Activated T-cell treated with anti-CD3 and anti-CD28 coated beads, Interleukin-2, amount 50 U/mL, for 24 hours (primary cell): ENCODE measurements around the gene CAPZA2.
"Not testable (repeated sequence)": the region's sequence is repeated elsewhere in the genome, so short reads cannot be mapped to it uniquely, and the experiment has no call there.

ENCODE experiments used
- DNase-seq: peaks from one replicate; pipeline ENCODE4 v3.0.0-alpha.2; 2020
- H3K27ac Mint-ChIP-seq: 2 replicates; pipeline ENCODE4 v1.8.0; 2020; ENCODE audit warnings: mild to moderate bottlenecking, mixed read lengths
- H3K27me3 Mint-ChIP-seq: 2 replicates; pipeline ENCODE4 v1.8.0; 2020; ENCODE audit warnings: mixed read lengths
- H3K36me3 Mint-ChIP-seq: 2 replicates; pipeline ENCODE4 v1.8.0; 2020; ENCODE audit warnings: low read depth, mixed read lengths
- H3K4me1 Mint-ChIP-seq: 2 replicates; pipeline ENCODE4 v1.8.0; 2020; ENCODE audit warnings: low read depth, mixed read lengths
- H3K4me3 Mint-ChIP-seq: 2 replicates; pipeline ENCODE4 v1.8.0; 2020; ENCODE audit warnings: mild to moderate bottlenecking, moderate library complexity, mixed read lengths
- H3K9me3 Mint-ChIP-seq: 2 replicates; pipeline ENCODE4 v1.8.0; 2020; ENCODE audit warnings: mixed read lengths

Gene CAPZA2

DNA sequence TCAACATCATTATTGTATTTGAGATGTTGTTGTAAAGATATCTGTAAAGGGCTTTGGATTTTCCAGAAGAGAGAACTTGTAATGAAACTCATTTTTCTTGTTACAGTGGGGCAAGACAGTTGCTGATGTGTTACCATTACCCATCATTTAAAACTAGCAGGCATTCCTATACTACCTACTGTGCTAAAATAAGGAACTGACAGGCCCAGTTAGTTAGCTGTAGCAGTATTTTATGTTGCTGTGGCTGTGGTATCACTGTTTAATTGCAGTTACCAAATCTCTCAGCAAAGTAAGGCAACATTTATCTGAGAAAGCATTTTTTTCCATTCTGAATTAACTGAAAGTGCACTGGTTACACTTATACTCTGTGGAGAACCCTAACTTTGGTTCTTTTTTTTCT lies 100.8 kb downstream of the CAPZA2 start:
- Mint-ChIP-seq H3K27ac (no peak overlapping the region), H3K4me1 (peaks cover 11% of the 10 kb centered on the region), H3K4me3 (no peak overlapping the region), H3K36me3 (no peaks in the 10 kb centered on the region), H3K9me3 (peaks cover 2% of the 10 kb centered on the region), H3K27me3 (no peaks in the 10 kb centered on the region)
- no peak for DNase-seq

DNA sequence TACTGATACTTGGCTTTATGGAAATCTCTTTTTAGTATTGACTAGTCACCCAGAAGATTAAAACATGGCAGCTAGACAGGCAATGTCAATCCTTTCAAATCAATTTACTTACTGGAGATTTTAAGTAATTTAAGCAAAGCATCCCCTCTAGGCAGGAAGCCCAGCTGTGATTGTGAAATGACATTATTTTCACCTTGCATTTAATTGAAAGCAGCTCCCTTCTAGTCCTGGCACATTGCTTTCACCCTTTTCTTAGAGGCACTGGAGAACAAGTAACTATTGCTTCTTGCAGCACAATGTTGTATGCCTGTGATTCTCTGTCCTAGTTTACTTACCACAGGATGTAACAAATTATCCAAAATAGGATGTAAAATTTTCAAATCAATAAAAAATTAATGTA lies 104.2 kb downstream of the CAPZA2 start:
- H3K36me3 Mint-ChIP-seq, result no peaks in the 10 kb centered on the region
- H3K4me1 Mint-ChIP-seq, result peaks cover 24% of the 10 kb centered on the region
- no peak overlapping the region for H3K27ac Mint-ChIP-seq
- no peaks in the 10 kb centered on the region for H3K27me3 Mint-ChIP-seq
- H3K4me3 Mint-ChIP-seq, result no peak overlapping the region
- peaks cover 2% of the 10 kb centered on the region for H3K9me3 Mint-ChIP-seq
- no peak for DNase-seq

GRCh38 chr7:116967254-116967922 lies 105.0 kb downstream of the CAPZA2 start:
- Mint-ChIP-seq H3K27me3 (no peaks in the 10 kb centered on the region), H3K4me3 (no peak overlapping the region), H3K9me3 (no peaks in the 10 kb centered on the region), H3K36me3 (no peaks in the 10 kb centered on the region), H3K4me1 (peaks cover 18% of the 10 kb centered on the region), H3K27ac (no peak overlapping the region)
- DNase-seq, result no peak

DNA sequence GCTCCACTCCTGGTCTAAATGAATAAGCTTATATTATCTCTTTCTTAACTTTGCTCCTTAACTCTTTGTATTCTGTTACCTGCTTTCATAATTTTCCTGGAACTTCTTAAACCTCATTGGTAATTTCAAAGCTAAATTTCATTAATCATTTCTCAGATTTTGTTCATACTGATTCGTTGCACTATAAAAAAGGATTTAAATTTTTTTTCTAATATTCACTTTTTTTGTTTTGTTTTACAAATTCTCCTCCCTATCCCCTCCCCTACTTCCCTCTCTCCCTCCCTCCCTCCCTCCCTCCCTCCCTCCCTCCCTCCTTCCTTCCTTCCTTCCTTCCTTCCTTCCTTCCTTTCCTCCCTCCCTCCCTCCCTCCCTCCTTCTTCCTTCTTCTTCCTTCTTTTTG lies 105.6 kb downstream of the CAPZA2 start:
- Mint-ChIP-seq H3K9me3 (no peaks in the 10 kb centered on the region), H3K4me1 (peaks cover 14% of the 10 kb centered on the region), H3K36me3 (no peaks in the 10 kb centered on the region), H3K4me3 (no peak overlapping the region), H3K27ac (no peak overlapping the region), H3K27me3 (no peaks in the 10 kb centered on the region)
- no peak for DNase-seq

DNA sequence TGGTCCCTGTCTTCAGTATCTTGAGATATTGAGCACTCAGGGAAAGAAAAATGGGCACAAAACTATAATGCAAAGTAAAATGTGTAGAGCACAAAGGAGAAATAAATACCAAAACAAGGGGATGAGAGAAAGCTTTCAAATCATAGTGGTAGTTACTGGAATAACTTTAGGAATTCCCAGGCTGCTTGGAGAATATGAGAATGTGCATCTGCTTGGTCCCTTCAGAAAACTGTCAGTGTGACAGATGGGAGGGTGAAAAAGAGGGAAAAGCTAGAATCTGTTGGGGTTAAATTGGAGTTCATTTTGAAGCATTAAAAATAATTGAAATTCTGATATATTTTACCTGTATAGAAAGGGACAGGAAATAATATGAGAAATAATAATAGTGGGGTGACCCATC lies 106.2 kb downstream of the CAPZA2 start:
- no peaks in the 10 kb centered on the region for H3K36me3 Mint-ChIP-seq
- peaks cover 14% of the 10 kb centered on the region for H3K4me1 Mint-ChIP-seq
- no peaks in the 10 kb centered on the region for H3K9me3 Mint-ChIP-seq
- no peak for DNase-seq
- H3K4me3 Mint-ChIP-seq, result no peak overlapping the region
- H3K27ac Mint-ChIP-seq, result no peak overlapping the region
- no peaks in the 10 kb centered on the region for H3K27me3 Mint-ChIP-seq

DNA sequence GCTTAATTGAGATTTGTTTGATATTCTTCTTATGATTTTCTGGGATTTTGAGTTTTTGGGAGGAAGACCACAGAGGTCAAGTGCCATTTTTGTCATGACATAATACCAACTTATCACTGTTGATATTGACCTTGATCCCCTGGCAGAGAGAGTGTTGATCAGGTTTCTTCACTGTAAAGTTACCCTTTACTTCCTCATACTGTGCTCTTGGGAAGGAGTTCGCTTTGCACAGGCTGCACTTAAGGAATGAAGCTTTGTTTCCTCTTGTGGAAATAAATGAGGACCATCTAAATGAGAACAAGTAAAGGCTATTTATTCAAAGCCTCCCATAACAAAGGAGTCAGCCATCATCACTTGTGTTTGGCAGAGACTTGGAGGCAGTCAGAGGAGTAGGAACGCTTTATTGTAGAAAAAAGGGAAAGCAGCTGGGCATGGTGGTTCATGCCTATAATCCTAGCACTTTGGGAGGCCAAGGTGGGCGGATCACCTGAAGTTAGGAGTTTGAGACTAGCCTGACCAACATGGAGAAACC lies 107.0 kb downstream of the CAPZA2 start:
- Mint-ChIP-seq H3K27me3 (no peaks in the 10 kb centered on the region), H3K27ac (no peak overlapping the region), H3K9me3 (no peaks in the 10 kb centered on the region), H3K4me3 (no peak overlapping the region), H3K36me3 (no peaks in the 10 kb centered on the region), H3K4me1 (peaks cover 14% of the 10 kb centered on the region)
- DNase-seq, result no peak

- Mint-ChIP-seq H3K4me1 (peaks cover 14% of the 10 kb centered on the region), H3K27ac (no peak overlapping the region), H3K36me3 (no peaks in the 10 kb centered on the region), H3K4me3 (no peak overlapping the region), H3K27me3 (no peaks in the 10 kb centered on the region), H3K9me3 (no peaks in the 10 kb centered on the region)
- no peak for DNase-seq
Observed at GRCh38 chr7:116970238-116970910, 108.0 kb downstream of the CAPZA2 start.

GRCh38 chr7:116971153-116971552 lies 108.8 kb downstream of the CAPZA2 start:
- H3K27me3 Mint-ChIP-seq, H3K4me3 Mint-ChIP-seq, H3K27ac Mint-ChIP-seq, H3K36me3 Mint-ChIP-seq, DNase-seq, H3K9me3 Mint-ChIP-seq: not testable (repeated sequence)
- peaks cover 14% of the 10 kb centered on the region for H3K4me1 Mint-ChIP-seq
